HG02884 (cell line): ENCODE data around the gene JPH3.
"Not testable (repeated sequence)": the region's sequence is repeated elsewhere in the genome, so short reads cannot be mapped to it uniquely, and the experiment has no call there.

Source experiments
- ATAC-seq: cut with Tn5 transposase; IDR thresholded peaks from one replicate; pipeline ENCODE4 v1.9.1; 2021; ENCODE audit warnings: mild to moderate bottlenecking, moderate library complexity; ENCODE audit not compliant: unreplicated experiment

JPH3 gene

DNA sequence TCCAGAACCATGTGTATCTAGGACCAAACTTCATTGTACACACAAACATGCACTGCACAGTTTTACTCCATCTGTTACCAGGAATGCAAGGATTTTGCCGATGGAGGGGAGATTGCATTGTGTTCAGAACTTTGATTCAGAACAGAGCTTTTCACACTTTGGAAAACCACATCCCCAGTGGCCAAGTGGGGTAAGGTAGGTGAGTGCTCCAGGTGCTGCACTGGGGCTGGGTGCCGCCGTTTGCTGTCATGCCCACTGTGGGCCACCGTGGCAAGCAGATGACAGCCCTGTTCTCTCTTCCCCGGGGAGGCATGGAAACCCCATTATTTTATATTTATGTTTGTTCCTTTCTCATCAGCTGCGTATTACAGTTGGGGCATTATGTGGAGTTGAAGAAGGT lies 29.3 kb upstream of the JPH3 start:
- ATAC-seq = no peak

DNA sequence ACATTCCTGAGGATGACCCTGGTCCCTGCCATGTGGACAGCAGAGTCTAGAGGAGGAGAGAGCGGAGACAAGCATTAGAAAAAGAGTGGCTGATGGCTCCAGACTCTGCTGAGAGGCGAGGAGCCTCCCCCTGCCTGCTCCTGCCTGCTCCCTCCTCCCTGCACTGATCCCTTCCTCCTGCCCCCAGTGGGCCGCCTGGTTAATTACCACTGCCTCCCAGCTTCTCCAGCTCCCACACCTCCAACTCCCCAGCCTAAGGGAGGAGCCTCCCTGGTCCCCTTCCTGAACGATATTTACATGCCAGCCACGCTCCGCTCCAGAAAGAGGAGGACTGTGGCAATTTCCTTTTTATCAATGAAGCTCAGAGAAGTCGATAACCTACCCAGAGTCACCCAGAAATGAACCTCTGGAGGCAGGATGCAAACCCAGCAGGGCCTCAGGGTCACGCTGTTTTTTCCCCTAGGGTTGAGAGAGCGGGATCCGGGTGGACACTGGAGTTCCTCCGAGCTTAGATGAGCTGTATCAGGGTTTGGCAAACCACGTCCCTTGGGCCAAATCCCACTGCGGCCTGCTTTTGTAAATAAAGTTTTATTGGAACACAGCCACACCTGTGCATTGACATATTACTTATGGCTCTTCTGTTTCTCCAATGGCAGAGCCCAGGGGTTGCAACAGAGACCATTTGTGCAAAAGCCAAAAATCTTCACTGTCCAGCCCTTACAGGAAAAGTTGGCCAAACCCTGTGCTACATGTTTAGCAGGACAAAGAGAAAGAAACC lies 27.1 kb upstream of the JPH3 start:
- ATAC-seq = no peak

DNA sequence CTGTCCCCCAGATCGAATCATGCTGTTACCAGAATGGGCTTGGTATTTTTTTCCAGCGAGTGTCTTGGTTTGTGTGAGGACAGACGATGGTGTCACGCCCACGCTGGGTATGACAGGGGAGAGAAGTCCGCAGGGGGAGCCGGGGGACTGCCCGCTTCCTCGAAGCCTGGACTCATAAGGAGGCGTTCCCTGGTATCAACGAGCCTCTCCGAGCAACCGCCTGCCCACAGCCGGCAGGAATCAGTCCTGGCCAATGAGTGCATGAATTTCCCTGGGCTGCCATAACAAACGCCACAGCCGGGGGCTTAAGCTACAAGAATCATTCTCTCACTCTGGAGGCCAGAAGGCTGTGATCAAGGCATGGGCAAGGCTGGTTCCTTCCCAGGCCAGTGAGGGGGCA lies 26.1 kb upstream of the JPH3 start:
- ATAC-seq = no peak

DNA sequence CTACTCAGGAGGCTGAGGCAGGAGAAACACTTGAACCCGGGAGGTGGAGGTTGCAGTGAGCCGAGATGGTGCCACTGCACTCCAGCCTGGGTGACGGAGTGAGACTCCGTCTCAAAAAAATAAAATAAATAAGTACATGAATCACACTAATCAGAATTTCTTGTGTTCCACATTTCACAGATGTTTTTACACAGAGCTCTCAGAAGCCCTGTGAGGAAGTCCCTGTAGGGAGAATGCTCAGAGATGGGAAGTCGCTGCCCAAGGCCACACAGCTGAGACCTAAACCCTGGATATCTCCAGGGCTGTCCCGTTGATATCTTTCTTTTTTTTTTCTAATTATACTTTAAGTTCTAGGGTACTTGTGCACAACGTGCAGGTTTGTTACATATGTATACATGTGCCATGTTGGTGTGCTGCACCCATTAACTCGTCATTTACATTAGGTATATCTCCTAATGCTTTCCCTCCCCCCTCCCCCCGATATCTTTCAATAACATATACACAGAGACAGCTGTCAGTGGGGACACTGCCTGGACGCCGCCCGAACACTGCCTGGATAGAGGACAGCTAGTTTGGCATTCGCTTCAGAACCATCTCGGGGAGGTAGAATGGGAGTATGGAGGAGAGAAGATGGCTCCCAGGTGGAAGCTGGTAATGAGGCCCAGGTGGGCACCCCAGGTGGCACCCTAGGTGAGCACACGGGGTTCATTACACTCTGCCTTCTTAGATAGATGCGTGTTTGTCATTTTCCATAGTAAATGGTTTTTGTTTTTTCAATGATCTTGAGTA lies 24.0 kb upstream of the JPH3 start:
- not testable (repeated sequence) for ATAC-seq

DNA sequence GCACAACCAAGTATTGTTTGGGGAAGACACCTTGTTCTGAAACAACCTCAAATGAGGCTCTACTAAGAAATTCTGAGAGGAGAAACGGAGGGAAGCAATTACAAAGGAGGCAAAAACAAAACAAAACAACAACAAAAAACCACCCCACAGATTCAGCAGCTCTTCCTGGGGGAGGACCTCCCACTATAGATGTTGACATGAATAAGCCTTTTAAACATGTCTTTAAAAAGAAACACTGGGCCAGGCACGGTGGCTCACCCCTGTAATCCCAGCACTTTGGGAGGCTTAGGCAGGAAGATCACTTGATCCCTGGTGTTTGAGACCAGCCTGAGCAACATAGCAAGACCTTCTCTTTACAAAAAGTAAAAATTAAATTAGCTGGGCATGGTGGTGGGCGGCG lies 22.6 kb upstream of the JPH3 start:
- ATAC-seq = no peak

DNA sequence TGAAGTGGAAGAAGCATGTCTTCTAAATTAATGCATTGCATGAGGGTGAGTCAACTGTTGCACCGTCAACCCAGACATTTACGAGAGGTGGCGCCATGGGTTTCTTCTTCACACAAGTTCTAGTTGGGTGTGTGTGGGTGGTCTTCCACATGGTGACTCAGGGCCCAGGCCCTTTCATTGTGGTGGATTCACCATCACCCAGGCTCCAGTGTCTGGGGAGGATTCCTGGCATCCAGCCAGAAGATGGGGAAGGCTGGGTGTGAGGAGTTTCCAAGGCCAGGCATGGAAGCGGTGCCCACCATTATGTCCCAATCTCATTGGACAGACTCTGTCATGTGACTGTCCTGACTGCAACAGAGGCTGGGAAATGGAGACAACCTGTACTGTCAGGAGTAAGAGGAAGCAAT lies 21.4 kb upstream of the JPH3 start:
- no peak for ATAC-seq

DNA sequence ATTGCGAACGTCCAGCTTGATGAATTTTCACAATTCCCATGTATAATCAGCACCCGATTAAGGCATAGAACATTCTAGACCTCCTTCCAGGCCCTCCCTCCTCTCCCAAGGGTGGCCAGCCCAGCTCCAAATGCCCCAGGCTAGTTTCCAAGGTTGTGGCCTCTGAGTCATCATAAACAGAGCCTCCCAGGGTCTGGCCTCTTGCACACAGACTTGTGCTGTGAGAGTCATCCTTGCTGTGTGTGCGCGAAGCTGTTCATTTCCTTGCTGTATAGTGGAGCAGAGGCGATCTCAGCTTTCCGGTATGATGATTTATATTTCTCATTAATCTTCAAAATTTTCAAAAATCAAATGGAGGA lies 20.5 kb upstream of the JPH3 start:
- no peak for ATAC-seq

DNA sequence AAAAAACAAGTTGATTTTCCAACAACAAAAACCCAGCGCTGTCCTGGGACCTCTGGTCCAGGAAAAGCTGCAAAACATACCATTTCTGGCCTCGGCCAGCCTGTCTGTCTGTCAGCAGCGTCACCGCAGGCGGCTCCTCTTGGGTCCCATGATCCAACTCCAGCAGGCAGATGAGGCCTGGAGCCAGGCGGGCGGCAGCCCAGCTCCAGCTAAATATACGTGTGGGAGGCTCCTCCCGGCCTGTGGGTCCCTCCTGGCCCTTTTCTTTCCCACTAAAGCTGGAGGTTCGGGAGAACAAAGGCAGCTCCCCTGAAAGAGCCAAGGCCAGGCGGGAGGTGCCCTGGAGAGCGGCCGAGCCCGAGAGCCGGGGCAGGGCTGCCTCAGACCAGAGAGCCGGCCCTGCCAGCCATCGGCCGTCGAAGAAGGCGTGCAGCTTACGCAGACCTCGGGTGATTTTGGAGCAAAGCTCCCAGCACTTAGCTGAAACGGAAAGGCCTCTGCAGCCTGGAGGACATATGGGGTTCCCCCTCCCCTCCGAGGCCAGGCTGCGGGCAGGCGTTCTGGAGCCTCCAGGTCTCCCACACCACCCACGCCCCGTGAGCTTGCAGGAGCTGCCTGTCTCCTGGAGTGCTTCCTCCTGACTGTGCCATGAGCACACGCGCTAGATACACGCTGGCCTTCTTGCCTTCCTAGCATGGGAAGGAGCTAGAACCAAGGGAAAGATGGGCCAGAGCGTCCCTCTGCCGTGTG lies 19.9 kb upstream of the JPH3 start:
- ATAC-seq = no peak

DNA sequence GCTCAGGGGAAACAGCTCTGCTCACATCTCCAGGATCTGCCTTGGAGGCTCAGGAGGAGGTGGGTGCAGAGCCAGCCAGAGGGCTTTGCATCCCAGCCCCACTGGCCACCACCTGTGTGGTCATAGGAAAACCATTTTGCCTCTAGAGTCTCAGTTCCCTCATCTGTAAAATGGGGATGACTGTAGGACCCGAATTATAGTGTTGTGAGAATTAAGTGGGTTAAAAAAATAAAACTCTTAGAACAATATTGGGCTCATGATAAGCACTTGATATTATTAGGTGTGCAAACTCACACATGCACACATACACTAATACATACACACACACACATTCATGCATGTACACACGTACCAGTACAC lies 19.4 kb upstream of the JPH3 start:
- ATAC-seq = no peak

DNA sequence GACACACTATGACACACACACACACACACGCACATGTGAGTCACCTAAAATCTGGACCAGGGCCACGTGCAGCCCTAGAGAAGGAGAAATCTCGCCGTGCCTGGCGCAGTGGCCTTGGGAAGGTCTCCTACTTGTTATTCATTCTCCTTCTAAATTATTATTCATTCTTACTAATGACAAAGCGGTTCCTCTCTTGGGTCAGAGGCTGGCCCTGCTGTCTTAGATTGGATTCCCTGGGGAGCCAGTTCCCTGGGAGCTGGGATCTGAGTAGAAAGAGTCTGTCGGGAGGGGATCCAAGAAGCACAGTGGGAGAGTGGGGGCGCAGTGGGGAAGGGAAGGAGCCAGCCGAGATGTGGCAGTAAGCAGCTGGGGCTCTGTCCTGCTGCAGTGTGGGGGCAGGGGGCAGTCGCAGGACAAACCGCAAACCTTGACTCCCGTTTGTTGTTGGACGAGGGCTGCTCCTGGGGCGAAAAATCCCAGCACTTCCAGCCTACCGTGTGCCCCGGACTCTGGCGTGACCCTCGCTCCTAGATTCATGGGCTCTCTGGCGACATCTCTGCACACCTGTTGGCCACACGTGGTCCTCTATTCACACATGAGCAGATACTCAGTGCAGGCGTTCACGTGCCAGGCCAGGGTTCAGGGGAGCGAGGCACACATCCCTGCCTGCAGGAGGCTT lies 18.7 kb upstream of the JPH3 start:
- no peak for ATAC-seq

DNA sequence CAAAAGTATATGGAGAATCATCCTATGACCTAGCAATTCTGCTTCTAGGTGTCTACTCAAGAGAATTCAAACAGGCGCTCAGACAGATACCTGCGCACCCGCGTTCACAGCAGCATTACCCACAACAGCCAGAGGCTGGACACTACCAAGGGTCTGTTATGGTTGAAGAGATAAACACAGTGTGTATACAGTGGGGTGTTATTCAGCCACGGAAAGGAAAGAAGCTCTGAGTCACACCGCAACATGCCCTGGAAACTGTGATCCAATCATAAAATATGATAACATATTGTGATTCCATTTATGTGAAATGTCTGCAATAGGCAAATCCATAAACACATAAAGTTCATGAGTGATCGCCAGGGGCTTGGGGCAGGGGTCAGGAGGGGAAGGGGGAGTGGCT lies 18.0 kb upstream of the JPH3 start:
- no peak for ATAC-seq

DNA sequence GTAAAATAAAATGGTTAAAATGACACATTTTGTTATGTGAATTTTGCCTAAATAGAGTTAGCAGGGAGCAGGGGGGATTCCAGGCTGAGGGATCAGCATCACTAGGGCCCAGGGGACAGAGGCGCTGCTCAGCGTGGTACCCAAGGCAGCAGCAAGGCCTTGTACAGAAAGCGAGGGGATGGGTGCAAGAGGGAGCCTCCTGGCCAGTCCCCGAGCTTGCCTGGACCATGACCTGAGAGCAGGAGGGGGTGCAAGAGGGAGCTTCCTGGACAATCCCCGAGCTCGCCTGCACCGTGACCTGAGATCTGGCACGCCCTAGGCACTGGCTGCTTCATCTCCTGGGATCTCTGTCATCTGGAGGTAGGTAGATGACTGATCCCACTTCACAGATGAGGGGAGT lies 17.3 kb upstream of the JPH3 start:
- no peak for ATAC-seq

DNA sequence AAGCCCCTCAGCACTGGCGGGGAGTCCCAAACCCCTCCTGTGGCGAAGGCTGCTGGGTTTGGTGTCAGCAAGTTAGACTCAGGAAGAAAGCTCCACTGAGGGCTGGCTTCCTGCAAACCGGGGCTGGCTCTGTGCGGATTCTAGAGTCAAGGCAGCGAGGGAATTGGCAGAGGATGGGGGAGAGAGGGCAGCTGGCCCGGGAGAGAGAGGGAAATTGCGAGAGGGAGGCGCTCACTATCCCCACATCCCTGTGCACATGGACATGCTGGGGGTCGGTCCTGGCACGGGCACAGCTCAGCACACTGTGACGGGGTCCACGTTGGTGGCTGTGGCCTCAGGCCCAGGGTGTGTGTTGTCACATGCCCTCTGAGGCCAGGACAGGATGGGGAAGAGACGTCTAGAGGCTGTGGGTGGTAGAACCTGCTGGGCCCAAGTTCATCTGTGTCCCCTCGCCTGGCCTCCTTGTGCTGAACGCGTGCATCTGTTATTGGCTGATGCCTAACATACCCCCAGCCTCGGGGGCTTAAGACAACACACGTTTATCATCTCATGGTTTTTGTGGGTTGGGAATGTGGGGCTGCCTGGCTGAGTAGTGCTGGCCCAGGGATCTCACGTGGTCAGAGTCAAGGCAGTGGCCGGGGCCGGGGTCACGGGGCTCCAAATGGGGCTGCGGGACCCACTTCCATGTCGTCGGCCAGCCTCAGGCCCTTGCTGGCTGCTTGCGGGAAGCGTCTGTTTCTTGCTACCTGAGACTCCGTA lies 16.7 kb upstream of the JPH3 start:
- ATAC-seq = no peak

DNA sequence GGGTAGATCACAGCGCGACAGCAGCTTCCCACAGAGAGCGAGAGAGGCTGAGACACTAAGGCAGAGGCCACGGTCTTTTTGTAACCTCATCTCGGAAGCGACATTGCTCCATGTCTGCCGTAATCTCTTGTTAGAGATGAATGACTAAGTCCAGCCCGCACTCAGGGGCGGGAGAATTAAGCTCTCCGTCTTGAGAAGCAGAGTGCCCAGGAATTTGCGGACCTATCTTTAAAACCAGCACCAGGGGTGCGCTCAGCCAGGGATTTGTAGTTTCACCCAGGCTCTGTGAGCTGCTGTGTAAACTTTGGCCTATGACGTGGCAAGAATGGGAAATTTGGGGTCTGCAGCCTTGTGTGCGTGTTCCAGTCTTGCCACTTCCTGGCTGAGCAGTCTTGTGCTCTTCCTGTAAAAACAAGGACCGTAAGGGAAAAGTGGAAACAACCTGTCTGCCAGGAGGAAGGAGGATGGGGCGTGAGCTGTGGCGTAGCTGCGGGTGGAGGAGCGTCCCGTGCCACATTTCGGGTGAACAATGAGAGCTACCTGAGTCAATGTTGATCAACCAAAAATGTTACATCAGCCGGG lies 16.0 kb upstream of the JPH3 start:
- no peak for ATAC-seq

DNA sequence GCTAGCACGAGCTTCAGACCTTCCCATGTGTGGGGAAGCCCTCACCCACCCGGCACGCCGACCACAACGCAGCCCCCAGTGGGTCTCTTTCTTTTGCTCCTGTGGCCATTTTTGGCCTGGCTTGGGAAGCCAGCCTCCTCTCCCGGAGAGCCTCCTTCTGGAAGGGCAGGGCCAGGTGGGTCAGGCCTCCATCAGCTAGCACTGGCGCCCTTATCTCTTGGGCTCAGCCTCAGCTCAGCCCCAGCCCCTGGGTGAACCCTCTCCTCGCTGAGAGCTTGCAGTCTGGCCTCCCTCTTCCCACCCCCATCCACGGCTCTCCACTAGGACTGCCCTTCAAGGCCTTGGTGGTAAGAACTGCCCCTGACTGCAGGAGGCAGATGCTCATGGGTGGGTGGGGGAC lies 14.7 kb upstream of the JPH3 start:
- no peak for ATAC-seq

DNA sequence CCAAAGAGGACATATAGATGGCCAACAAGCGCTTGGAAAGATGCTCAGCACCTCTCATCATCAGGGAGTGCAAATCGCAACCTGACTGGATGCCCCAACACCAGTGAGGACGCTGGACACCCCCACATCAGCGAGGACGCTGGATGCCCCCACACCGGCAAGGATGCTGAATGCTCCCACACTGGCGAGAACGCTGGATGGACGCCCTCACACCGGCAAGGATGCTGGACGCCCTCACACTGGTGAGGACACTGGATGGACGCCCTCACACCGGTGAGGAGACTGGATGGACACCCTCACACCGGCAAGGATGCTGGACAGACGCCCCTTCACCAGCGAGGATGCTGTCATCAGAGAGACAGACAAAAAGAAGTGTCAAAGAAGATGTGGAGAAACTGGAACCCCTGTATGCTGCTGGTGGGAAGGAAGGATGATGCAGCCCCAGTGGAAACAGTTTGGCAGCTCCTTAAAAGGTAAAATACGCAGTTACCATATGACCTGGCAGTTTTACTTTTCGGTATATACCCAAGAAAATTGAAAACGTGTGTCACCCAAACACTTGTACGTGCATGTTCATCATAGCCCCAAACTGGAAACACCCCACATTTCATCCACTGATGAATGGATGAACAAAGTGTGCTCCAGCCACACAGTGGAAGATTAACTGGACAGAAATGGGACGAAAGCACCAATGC lies 10.1 kb upstream of the JPH3 start:
- no peak for ATAC-seq

DNA sequence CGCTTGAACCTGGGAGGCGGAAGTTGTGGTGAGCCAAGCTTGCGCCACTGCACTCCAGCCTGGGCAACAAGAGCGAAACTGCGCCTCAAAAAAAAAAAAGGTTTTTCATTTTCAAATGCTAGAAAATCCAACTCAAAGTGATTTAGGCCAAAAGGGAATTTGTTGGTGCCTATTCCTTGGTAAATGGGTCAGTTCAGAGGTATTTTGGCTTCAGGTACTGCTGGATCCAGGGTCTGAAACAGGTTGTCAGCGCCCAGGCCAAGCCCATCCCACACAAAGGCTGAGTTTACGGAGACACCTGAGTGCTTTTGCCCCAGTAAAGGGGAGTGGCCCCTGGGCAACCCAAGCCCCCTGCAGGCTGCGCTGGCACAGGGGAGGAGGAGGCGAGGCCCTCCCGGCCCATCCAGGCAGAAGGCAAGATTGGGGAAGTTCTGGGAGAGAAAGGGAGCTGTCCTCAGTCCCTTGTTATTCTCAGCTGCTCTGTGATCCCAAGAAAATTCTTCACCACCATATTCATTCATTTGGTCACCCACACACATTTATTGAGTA lies 8.5 kb upstream of the JPH3 start:
- ATAC-seq = no peak

DNA sequence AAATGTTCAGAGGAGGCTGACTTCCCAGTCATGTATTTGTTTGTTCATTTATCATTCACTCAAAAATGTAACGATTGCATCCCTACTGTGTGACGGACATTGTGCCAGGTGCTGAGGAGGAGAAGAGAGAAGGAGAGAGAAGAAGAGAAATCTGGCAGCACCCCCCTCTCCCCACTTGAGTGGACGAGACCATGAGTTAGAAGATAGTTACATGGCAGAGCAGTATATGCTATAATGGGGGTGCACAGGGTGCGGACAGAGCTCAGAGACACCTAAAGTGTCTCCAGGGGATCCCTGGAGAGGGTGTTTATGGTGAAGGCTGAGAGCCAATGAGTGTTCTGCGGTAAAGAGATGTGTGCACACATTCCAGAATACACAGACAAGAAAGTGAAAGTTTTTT lies 6.6 kb upstream of the JPH3 start:
- ATAC-seq = no peak

DNA sequence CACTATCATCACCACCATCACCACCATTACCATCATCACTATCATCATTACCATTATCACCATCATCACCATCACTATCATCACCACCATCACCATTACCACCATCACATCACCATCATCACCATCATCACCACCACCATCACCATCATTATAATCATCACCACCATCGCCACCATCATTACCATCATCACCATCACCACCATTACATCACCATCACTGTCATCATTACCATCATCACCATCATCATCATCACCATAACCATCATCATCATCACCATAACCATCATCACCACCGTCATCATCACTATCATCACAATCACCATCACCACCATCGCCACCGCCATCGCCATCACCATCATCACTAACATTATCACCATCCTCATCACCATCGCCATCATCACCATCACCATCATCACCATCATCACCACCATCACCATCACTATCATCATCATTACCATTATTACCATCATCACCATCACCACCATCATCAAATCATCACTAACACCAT lies 4.9 kb upstream of the JPH3 start:
- no peak for ATAC-seq
